LNCaP clone FGC (cell line): ENCODE data around the gene NRF1.

Experiments used
- DNase-seq: peaks from one replicate; pipeline ENCODE4 v3.0.0-alpha.2; 2011; ENCODE audit warnings: low read depth
- H3K4me3 ChIP-seq: 2 replicates; pipeline ENCODE4 v1.5.1; 2011; ENCODE audit warnings: mild to moderate bottlenecking, low read depth, low read length, control low read depth
- CTCF ChIP-seq: IDR thresholded peaks from 2 replicates; pipeline ENCODE4 v1.5.1; 2012; ENCODE audit warnings: mild to moderate bottlenecking; ENCODE audit not compliant: control insufficient read depth, insufficient read depth; ENCODE audit errors: extremely low read depth

Gene NRF1

GRCh38 chr7:129714514-129715063, 103.1 kb downstream of the NRF1 start:
- H3K4me3 ChIP-seq, result no peak overlapping the region
- no peak for TF ChIP-seq CTCF
- no peak for DNase-seq

GRCh38 chr7:129719980-129720732, 108.6 kb downstream of the NRF1 start:
- no peak for DNase-seq
- H3K4me3 ChIP-seq, result no peak overlapping the region
- no peak for TF ChIP-seq CTCF

GRCh38 chr7:129721068-129721467, 109.5 kb downstream of the NRF1 start:
- H3K4me3 ChIP-seq, result no peak overlapping the region
- DNase-seq, result no peak
- no peak for TF ChIP-seq CTCF

- no peak overlapping the region for H3K4me3 ChIP-seq
- no peak for TF ChIP-seq CTCF
- no peak for DNase-seq
These were observed 112.2 kb downstream of the NRF1 start for GRCh38 chr7:129723679-129724078.

GRCh38 chr7:129724796-129725195, 113.3 kb downstream of the NRF1 start:
- DNase-seq, result no peak
- H3K4me3 ChIP-seq, result no peak overlapping the region
- TF ChIP-seq CTCF, result no peak

GRCh38 chr7:129728875-129729467, 117.5 kb downstream of the NRF1 start:
- H3K4me3 ChIP-seq, result no peak overlapping the region
- no peak for DNase-seq
- no peak for TF ChIP-seq CTCF

GRCh38 chr7:129729511-129729910, 118.0 kb downstream of the NRF1 start:
- DNase-seq, result no peak
- no peak overlapping the region for H3K4me3 ChIP-seq
- no peak for TF ChIP-seq CTCF
